Bronchial epithelial cell (primary cell): Measurements from ENCODE around the gene PDE11A. TPM values are rescaled to one million over a fixed set of nuclear protein-coding genes. Genes with fewer than 3 reads are reported as not detected.

ENCODE experiments used
- DNase-seq: peaks from one replicate; pipeline ENCODE4 v3.0.0-alpha.2; 2010; ENCODE audit warnings: low read depth
- FAIRE-seq: peaks from 2 replicates; lab custom pipeline; 2011; peaks lifted over from hg19 to GRCh38; lab: Jason Lieb, UNC
- H3K27me3 ChIP-seq: 2 replicates; pipeline ENCODE4 v1.5.1; 2011; ENCODE audit warnings: low read length; ENCODE audit not compliant: control insufficient read depth, insufficient read depth
- H3K36me3 ChIP-seq: 2 replicates; pipeline ENCODE4 v1.5.1; 2011; ENCODE audit warnings: low read length; ENCODE audit not compliant: control insufficient read depth, insufficient read depth
- H3K4me3 ChIP-seq: 2 replicates; pipeline ENCODE4 v1.5.1; 2011; ENCODE audit warnings: mild to moderate bottlenecking, low read depth, low read length, control low read depth
- total RNA-seq: library from RNA; depleted of rRNA; stranded (reverse); fragments of >200 nt; gene quantifications from 2 replicates; pipeline ENCODE4 v1.2.1, GENCODE V29; 2014
- TF ChIP-seq, protein P1 (sequence below): IDR thresholded peaks from 2 replicates; pipeline ENCODE4 v1.5.1; 2011; ENCODE audit warnings: mild to moderate bottlenecking, moderate library complexity, low read length, control low read depth, inconsistent platforms; ENCODE audit not compliant: insufficient read depth, severe bottlenecking

PDE11A gene
- total RNA-seq, 1 donor from 2014 or later, result not detected

DNA sequence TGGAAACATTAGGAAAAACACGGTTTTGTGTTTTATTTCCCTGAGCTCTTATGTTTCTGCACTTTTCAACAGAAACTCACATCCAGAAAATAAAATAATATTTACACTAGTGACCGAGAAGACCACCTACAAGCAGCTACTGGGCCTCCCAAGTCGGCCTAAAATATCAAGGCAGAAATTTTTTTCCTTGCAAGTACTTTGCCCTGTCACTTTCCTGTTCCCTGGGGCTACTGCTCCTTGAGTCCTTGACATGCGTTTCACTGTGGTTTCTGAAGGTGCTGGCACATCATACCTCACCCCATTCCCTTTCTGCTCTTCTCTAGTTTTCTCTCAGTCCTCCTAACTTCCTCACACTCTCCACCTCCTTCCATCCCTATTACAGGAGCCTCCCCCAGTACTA, 400.9 kb downstream of the PDE11A start:
- TF ChIP-seq, protein P1, sequence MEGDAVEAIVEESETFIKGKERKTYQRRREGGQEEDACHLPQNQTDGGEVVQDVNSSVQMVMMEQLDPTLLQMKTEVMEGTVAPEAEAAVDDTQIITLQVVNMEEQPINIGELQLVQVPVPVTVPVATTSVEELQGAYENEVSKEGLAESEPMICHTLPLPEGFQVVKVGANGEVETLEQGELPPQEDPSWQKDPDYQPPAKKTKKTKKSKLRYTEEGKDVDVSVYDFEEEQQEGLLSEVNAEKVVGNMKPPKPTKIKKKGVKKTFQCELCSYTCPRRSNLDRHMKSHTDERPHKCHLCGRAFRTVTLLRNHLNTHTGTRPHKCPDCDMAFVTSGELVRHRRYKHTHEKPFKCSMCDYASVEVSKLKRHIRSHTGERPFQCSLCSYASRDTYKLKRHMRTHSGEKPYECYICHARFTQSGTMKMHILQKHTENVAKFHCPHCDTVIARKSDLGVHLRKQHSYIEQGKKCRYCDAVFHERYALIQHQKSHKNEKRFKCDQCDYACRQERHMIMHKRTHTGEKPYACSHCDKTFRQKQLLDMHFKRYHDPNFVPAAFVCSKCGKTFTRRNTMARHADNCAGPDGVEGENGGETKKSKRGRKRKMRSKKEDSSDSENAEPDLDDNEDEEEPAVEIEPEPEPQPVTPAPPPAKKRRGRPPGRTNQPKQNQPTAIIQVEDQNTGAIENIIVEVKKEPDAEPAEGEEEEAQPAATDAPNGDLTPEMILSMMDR, result no peak

GRCh38 chr2:177670791-177671535, 401.6 kb downstream of the PDE11A start:
- Histone ChIP-seq H3K36me3 (no peaks in the 10 kb centered on the region), H3K27me3 (no peaks in the 10 kb centered on the region), H3K4me3 (no peak overlapping the region)
- DNase-seq (no peak), FAIRE-seq (no peak)
- TF ChIP-seq, protein P1, result no peak

More for the DNA sequence above, 400.9 kb downstream of the PDE11A start:
- Histone ChIP-seq H3K36me3 (no peaks in the 10 kb centered on the region), H3K27me3 (no peaks in the 10 kb centered on the region), H3K4me3 (no peak overlapping the region)
- FAIRE-seq (no peak), DNase-seq (no peak)

DNA sequence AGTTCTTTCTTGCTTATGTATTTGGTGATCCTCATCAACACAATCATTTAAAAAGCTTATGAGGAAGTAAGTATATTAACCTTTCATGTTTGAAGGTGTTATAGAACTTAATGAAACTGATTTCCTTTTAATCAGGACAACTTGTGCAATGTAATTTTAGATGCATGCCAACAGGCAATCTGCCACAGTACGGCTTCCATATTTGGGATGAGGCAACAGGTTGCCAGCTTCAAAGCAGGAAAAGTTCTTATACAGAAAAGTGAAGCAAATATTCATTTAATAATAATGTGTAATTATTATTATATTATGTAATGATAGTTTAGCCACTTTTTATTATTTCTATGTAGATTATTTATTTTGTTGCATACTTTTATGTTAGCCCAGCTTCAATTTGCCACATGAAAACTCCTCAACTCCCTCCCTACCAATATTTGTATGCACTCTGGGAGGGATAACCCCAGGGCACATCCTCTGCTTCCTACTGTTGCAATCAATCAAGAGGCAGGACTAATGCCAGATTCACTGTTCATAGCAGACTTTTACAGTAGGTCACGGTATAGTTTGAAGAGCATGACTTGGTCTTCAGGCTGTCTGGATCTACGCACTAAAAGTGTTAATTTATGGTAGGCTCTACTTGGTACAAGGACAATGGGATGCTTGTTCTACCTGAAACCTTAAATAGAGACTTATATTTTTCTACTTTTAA, 402.8 kb downstream of the PDE11A start:
- H3K27me3 ChIP-seq, result no peaks in the 10 kb centered on the region
- DNase-seq, result no peak
- TF ChIP-seq, protein P1, result no peak
- H3K36me3 ChIP-seq, result no peaks in the 10 kb centered on the region
- FAIRE-seq, result no peak
- H3K4me3 ChIP-seq, result no peak overlapping the region

GRCh38 chr2:177669201-177669600, 403.4 kb downstream of the PDE11A start:
- Histone ChIP-seq H3K36me3 (no peaks in the 10 kb centered on the region), H3K4me3 (no peak overlapping the region), H3K27me3 (no peaks in the 10 kb centered on the region)
- FAIRE-seq (no peak), DNase-seq (no peak)
- TF ChIP-seq, protein P1, result no peak

DNA sequence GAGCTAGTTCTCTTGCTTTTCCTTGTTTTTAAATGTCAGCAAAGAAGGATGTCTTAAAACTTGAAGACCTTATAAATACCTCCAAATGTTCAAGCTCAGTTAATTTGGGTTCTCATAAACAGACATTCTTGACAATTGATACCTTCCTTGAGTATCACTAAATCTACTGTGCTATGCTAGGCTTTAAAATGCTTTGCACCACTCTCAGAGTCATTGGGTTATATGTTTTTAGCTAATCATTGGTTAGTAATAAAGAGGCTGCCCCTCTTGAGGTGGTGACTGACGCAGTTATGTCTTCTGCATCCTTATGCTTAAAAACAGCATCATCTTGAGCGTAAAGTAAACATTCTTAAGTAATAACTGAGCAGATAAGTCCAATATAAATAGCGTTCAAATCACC, 404.0 kb downstream of the PDE11A start:
- FAIRE-seq (no peak), DNase-seq (no peak)
- no peaks in the 10 kb centered on the region for H3K36me3 ChIP-seq
- no peaks in the 10 kb centered on the region for H3K27me3 ChIP-seq
- H3K4me3 ChIP-seq, result no peak overlapping the region
- TF ChIP-seq, protein P1, result no peak
